ENCODE data around the gene EPHX1. TPM values are rescaled to one million over a fixed set of nuclear protein-coding genes. Genes with fewer than 3 reads are reported as not detected.
"Not testable (repeated sequence)": the region's sequence is repeated elsewhere in the genome, so short reads cannot be mapped to it uniquely, and the experiment has no call there.

The EPHX1 gene
- 39.4 and 57.6 TPM in 2 replicates for total RNA-seq (ENCODE audit: low replicate concordance)

DNA sequence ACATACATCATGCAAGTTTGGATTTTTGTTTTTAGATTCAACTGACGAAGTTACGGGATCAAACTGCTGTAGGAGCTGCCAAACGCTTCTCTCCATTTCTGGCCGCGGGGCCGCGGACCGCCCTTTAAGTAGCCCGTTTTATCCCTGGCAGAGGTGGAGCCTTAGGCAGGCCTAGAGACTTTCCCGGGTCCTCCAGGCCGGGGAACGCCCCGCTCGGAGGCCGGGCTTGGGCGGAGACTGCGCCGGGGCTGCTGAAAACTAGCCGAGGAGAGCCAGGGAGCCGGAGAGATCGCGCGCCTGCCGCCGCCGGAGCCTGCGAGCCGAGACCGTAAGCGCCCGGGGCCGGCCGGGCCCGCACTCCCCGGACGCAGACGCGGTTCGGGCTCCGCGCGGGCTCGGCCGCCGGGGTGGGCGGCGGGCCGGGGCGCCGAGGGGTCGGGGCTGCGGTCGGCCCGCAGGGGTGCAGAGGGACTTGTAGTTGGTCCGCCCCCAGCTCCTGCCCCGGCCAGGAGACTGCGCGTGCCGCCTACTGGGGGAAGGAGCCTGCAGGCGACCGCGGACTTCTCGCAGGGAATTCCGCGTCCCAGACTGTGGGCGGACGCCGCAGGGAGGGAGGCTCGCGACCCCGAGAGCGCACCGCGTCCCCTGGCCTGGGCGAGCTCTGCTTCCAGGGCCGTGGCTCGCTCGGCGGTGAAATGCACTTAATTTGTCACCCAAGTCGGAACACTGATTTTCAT, at the start of gene EPHX1:
Gene EPHX1, plus strand, starts transcription at position 283 of the 737 bp plus-strand sequence. CDS start 18,606 bp downstream, outside the sequence.
- peak within 1 kb of the TSS; percentile 91 for H3K4me3 ChIP-seq (ENCODE audit: low read depth, low read length)
- TF ChIP-seq, protein P1, sequence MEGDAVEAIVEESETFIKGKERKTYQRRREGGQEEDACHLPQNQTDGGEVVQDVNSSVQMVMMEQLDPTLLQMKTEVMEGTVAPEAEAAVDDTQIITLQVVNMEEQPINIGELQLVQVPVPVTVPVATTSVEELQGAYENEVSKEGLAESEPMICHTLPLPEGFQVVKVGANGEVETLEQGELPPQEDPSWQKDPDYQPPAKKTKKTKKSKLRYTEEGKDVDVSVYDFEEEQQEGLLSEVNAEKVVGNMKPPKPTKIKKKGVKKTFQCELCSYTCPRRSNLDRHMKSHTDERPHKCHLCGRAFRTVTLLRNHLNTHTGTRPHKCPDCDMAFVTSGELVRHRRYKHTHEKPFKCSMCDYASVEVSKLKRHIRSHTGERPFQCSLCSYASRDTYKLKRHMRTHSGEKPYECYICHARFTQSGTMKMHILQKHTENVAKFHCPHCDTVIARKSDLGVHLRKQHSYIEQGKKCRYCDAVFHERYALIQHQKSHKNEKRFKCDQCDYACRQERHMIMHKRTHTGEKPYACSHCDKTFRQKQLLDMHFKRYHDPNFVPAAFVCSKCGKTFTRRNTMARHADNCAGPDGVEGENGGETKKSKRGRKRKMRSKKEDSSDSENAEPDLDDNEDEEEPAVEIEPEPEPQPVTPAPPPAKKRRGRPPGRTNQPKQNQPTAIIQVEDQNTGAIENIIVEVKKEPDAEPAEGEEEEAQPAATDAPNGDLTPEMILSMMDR (IDR thresholded peaks at IDR 0.05; ENCODE audit: insufficient read depth, low read length), result peak; percentile 59
- peak; percentile 87 for DNase-seq (ENCODE audit: low read depth)

DNA sequence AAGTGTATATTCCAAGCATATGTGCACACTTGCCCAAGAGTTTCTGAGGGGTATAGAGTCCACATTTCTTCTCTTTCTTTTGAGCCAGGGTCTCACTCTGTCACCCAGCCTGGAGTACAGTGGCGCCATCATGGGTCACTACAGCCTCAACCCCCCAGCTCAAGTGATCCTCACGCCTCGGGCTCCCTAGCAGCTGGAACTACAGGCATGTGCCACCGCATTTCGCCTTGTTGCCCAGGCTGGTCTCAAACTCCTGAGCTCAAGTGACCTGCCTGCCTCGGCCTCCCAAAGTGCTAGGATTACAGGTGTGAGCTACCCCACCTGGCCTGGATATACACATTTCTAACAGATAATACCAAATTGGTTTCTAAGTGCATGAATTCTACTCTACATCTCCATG, 49.4 kb upstream of the EPHX1 start:
- TF ChIP-seq, protein P1 (IDR thresholded peaks at IDR 0.05; ENCODE audit: insufficient read depth, low read length), result no peak

DNA sequence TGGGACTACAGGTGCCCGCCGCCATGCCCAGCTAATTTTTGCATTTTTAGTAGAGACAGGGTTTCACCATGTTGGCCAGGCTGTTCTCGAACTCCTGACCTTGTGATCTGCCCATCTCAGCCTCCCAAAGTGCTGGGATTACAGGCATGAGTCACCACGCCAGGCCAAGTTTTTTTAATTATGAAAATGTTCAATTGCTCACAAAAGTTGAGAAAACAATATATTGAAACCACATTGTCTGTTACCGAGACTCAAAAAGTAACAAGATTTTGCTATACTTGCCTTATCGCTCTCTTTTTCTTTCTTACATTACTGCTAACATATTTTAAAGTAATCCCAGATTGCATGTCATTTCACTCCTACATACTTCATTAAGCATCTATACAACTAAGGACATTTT, 48.5 kb upstream of the EPHX1 start:
- H3K4me3 ChIP-seq (ENCODE audit: low read depth, low read length), result not testable (repeated sequence)
- DNase-seq (ENCODE audit: low read depth), result peak; percentile 40

More for the DNA sequence above, 49.4 kb upstream of the EPHX1 start:
- H3K4me3 ChIP-seq (ENCODE audit: low read depth, low read length), result no peak overlapping the region
- DNase-seq (ENCODE audit: low read depth), result no peak

DNA sequence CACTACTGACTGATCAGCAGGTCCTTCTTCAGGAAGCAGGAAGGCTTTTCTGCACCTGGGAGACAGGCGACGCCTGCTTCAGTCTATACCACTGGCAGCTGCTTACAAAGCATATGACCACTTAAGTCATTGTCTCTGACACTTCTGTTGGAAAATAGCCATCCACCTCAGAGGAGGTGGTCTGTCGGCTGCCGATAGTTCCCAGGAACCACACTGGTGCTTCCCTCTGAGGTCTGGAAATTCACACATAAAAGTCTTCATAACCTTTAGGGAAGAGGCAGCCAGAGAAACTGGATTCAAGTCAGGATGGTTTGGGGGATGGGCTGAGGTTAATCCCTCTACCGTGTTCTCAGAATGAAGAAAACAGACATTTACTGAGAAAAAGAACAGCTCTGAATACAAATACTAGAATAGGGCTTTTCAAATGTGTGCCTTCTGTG, 47.9 kb upstream of the EPHX1 start:
- DNase-seq (ENCODE audit: low read depth), result no peak
- no peak overlapping the region for H3K4me3 ChIP-seq (ENCODE audit: low read depth, low read length)
- TF ChIP-seq, protein P1 (IDR thresholded peaks at IDR 0.05; ENCODE audit: insufficient read depth, low read length), result no peak

DNA sequence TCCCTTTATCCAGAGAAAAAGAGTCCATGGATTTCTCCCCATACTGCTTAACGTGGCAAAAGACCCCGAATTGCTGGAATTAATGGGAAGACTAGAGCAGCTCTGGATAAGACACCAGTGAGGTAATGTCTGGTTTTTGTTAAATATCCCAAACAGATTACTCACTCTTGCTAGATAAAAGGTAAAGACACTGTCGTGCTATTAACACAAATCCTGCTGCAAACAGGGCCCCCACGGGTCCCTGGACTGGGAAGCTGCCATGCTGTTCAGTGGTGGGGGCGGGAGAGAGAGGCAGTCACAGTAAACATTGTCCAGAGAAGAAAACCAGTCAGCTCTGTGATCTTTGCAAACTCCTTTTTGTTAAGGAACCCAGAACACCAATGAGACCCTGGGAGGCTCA, 47.5 kb upstream of the EPHX1 start:
- TF ChIP-seq, protein P1 (IDR thresholded peaks at IDR 0.05; ENCODE audit: insufficient read depth, low read length), result no peak
- no peak overlapping the region for H3K4me3 ChIP-seq (ENCODE audit: low read depth, low read length)
- peak; percentile 64 for DNase-seq (ENCODE audit: low read depth)

DNA sequence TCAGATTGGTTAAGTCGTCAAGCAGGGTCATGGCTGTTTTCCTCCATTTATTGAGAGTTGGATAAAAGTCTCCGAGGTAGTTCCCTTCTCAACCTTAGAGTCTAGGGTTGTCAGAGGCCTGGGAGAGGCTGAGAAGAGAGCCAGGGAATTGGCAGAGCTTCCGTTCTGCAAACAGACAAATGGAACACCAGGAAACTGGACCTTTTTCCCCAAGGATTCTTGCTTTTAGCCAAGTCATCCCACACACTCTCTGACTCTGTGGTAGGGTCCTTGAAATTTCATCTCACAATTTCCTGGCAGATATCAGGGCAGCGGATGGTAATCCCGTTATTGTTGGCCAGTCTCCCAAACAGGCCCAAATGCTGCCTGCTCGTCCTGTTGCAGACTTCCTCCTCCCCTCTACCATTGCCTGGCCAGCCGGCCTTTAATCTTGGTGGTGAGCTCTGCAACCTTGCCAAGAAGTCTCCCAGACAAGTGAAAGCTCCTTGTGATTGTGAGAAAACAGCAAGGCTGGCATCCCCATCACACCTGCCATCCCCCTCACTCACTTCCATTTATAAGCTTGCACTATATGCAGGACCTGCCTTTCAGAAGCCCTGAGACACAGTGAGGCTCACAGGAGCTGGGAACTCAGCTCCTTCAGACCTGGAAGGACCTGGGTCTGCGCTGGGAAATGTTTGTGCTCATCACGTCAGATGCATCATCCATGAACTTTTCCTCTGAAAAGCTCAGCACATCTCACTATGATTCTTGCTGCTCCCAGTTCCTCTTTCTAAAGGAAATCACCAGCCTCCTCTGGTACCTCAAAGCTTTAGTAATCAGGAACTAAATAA, 46.0 kb upstream of the EPHX1 start:
- peak; percentile 92 for DNase-seq (ENCODE audit: low read depth)
- TF ChIP-seq, protein P1 (IDR thresholded peaks at IDR 0.05; ENCODE audit: insufficient read depth, low read length), result no peak
- no peak overlapping the region for H3K4me3 ChIP-seq (ENCODE audit: low read depth, low read length)

Measured in fibroblast of the aortic adventitia (primary cell).